SK-N-MC (cell line): Measurements from ENCODE around the gene PARD3.

Experiments
- DNase-seq: peaks from one replicate; pipeline ENCODE4 v3.0.0-alpha.2; 2011; ENCODE audit warnings: low read depth, low spot score
- H3K27ac ChIP-seq: fragments of 200-600 bp; sonication (generic); 2 replicates; pipeline ENCODE4 v1.5.1; 2016; ENCODE audit warnings: mixed run types
- H3K36me3 ChIP-seq: fragments of 200-600 bp; sonication (generic); 2 replicates; pipeline ENCODE4 v1.6.1; 2017; ENCODE audit warnings: antibody characterized with exemption, low read length, mixed read lengths; ENCODE audit not compliant: insufficient read depth
- H3K4me3 ChIP-seq: fragments of 200-600 bp; sonication (generic); 2 replicates; pipeline ENCODE4 v1.5.1; 2016
- H3K9ac ChIP-seq: fragments of 200-600 bp; sonication (generic); 2 replicates; pipeline ENCODE4 v1.8.0; 2017; ENCODE audit warnings: mixed run types, mixed read lengths; ENCODE audit not compliant: insufficient read length
- H3K9me3 ChIP-seq: fragments of 200-600 bp; sonication (generic); 2 replicates; pipeline ENCODE4 v1.6.1; 2017; ENCODE audit warnings: low read depth, mild to moderate bottlenecking, antibody characterized with exemption, low read length, moderate library complexity, mixed read lengths
- EZH2 ChIP-seq: fragments of 200-600 bp; sonication (generic); IDR thresholded peaks from one replicate; pipeline ENCODE4 v1.6.1; 2017; ENCODE audit warnings: antibody characterized with exemption
- FOXP2 ChIP-seq: optimal IDR thresholded peaks from 2 replicates; pipeline ENCODE3; 2011; ENCODE audit warnings: mild to moderate bottlenecking, moderate library complexity; ENCODE audit not compliant: insufficient read depth; ENCODE audit errors: extremely low read length, control extremely low read depth
- POLR2AphosphoS5 ChIP-seq: IDR thresholded peaks from 2 replicates; pipeline ENCODE4 v1.6.1; 2012; ENCODE audit warnings: mild to moderate bottlenecking, low read depth, low read length, borderline replicate concordance

The PARD3 gene

GRCh38 chr10:34498821-34499220 is 316.3 kb downstream of the PARD3 start:
- TF ChIP-seq EZH2, result no peak
- no peak for TF ChIP-seq FOXP2
- no peak for DNase-seq
- no peak overlapping the region for H3K27ac ChIP-seq

GRCh38 chr10:34495938-34496337 is 319.2 kb downstream of the PARD3 start:
- Histone ChIP-seq H3K4me3 (no peak overlapping the region), H3K27ac (no peak overlapping the region), H3K36me3 (no peaks in the 10 kb centered on the region), H3K9ac (no peak overlapping the region), H3K9me3 (no peaks in the 10 kb centered on the region)
- DNase-seq, result no peak
- no peak for TF ChIP-seq EZH2
- TF ChIP-seq POLR2AphosphoS5, result no peak
- TF ChIP-seq FOXP2, result no peak

More at GRCh38 chr10:34498821-34499220, 316.3 kb downstream of the PARD3 start:
- H3K9ac ChIP-seq, result no peak overlapping the region
- no peak overlapping the region for H3K4me3 ChIP-seq
- H3K36me3 ChIP-seq, result no peaks in the 10 kb centered on the region
- H3K9me3 ChIP-seq, result no peaks in the 10 kb centered on the region

- Histone ChIP-seq H3K36me3 (no peaks in the 10 kb centered on the region), H3K9me3 (no peaks in the 10 kb centered on the region), H3K9ac (no peak overlapping the region), H3K4me3 (no peak overlapping the region), H3K27ac (no peak overlapping the region)
- TF ChIP-seq FOXP2 (no peak), POLR2AphosphoS5 (no peak), EZH2 (no peak)
- DNase-seq, result no peak
Measured at GRCh38 chr10:34494012-34494411, 321.1 kb downstream of the PARD3 start.

- Histone ChIP-seq H3K9ac (no peak overlapping the region), H3K4me3 (no peak overlapping the region), H3K27ac (no peak overlapping the region), H3K9me3 (no peaks in the 10 kb centered on the region), H3K36me3 (no peaks in the 10 kb centered on the region)
- TF ChIP-seq EZH2 (no peak), FOXP2 (no peak), POLR2AphosphoS5 (no peak)
- no peak for DNase-seq
Measured at GRCh38 chr10:34492081-34492480, 323.0 kb downstream of the PARD3 start.

- Histone ChIP-seq H3K36me3 (no peaks in the 10 kb centered on the region), H3K4me3 (no peak overlapping the region), H3K27ac (no peak overlapping the region), H3K9ac (no peak overlapping the region), H3K9me3 (no peaks in the 10 kb centered on the region)
- no peak for DNase-seq
- no peak for TF ChIP-seq EZH2
- no peak for TF ChIP-seq POLR2AphosphoS5
- TF ChIP-seq FOXP2, result no peak
Measured at GRCh38 chr10:34491678-34492077, 323.4 kb downstream of the PARD3 start.

- H3K27ac ChIP-seq, result no peak overlapping the region
- H3K4me3 ChIP-seq, result no peak overlapping the region
- TF ChIP-seq POLR2AphosphoS5 (no peak), FOXP2 (no peak), EZH2 (no peak)
- H3K36me3 ChIP-seq, result no peaks in the 10 kb centered on the region
- H3K9me3 ChIP-seq, result no peaks in the 10 kb centered on the region
- no peak overlapping the region for H3K9ac ChIP-seq
- DNase-seq, result no peak
Measured at GRCh38 chr10:34489973-34490745, 324.9 kb downstream of the PARD3 start.

GRCh38 chr10:34489411-34489810 is 325.7 kb downstream of the PARD3 start:
- no peaks in the 10 kb centered on the region for H3K9me3 ChIP-seq
- no peak overlapping the region for H3K4me3 ChIP-seq
- H3K27ac ChIP-seq, result no peak overlapping the region
- H3K36me3 ChIP-seq, result no peaks in the 10 kb centered on the region
- TF ChIP-seq POLR2AphosphoS5, result no peak
- TF ChIP-seq EZH2, result no peak
- no peak for TF ChIP-seq FOXP2
- no peak overlapping the region for H3K9ac ChIP-seq
- no peak for DNase-seq

- Histone ChIP-seq H3K27ac (no peak overlapping the region), H3K4me3 (no peak overlapping the region), H3K9me3 (no peaks in the 10 kb centered on the region), H3K36me3 (no peaks in the 10 kb centered on the region), H3K9ac (no peak overlapping the region)
- TF ChIP-seq POLR2AphosphoS5 (no peak), FOXP2 (no peak), EZH2 (no peak)
- no peak for DNase-seq
Measured at GRCh38 chr10:34488476-34489130, 326.5 kb downstream of the PARD3 start.
